ENCODE data around the gene ALOX15B. TPM values are rescaled to one million over a fixed set of nuclear protein-coding genes. Genes with fewer than 3 reads are reported as not detected.
"Not testable (repeated sequence)": the region's sequence is repeated elsewhere in the genome, so short reads cannot be mapped to it uniquely, and the experiment has no call there.

The ALOX15B gene
- total RNA-seq, 1 experiment from 2014 or later: not detected

- H3K4me3 Mint-ChIP-seq (ENCODE audit: low read depth, unreplicated experiment): no peak overlapping the region
- no peak overlapping the region for H3K27ac Mint-ChIP-seq (ENCODE audit: unreplicated experiment)
- peaks cover 16% of the 10 kb centered on the region for H3K4me1 Mint-ChIP-seq (ENCODE audit: low read depth, unreplicated experiment)
- intact Hi-C loops (cut with micrococcal nuclease; ENCODE audit: unreplicated experiment): no loop called here
- no peaks in the 10 kb centered on the region for H3K9me3 Mint-ChIP-seq (ENCODE audit: low read depth, unreplicated experiment)
- peaks cover 53% of the 10 kb centered on the region for H3K27me3 Mint-ChIP-seq (ENCODE audit: unreplicated experiment)
- no TSS peak for BruUV-seq (replicated peaks)
- DNase-seq: no peak
- CTCF ChIA-PET: no interaction called here
- no peak for TF ChIP-seq CTCF (IDR thresholded peaks at IDR 0.05; ENCODE audit: unreplicated experiment)
- H3K36me3 Mint-ChIP-seq (ENCODE audit: insufficient read depth, unreplicated experiment): no peaks in the 10 kb centered on the region
Measured at GRCh38 chr17:8075081-8075480, 36.2 kb downstream of the ALOX15B start.

GRCh38 chr17:8075574-8076342 lies 36.9 kb downstream of the ALOX15B start:
- Mint-ChIP-seq H3K4me3 (ENCODE audit: low read depth, unreplicated experiment) (no peak overlapping the region), H3K27me3 (ENCODE audit: unreplicated experiment) (peaks cover 53% of the 10 kb centered on the region), H3K36me3 (ENCODE audit: insufficient read depth, unreplicated experiment) (no peaks in the 10 kb centered on the region), H3K4me1 (ENCODE audit: low read depth, unreplicated experiment) (peaks cover 11% of the 10 kb centered on the region), H3K27ac (ENCODE audit: unreplicated experiment) (no peak overlapping the region), H3K9me3 (ENCODE audit: low read depth, unreplicated experiment) (no peaks in the 10 kb centered on the region)
- no peak for DNase-seq
- BruUV-seq (replicated peaks): no TSS peak
- no peak for TF ChIP-seq CTCF (IDR thresholded peaks at IDR 0.05; ENCODE audit: unreplicated experiment)
- intact Hi-C loops (cut with micrococcal nuclease; ENCODE audit: unreplicated experiment): no loop called here
- CTCF ChIA-PET: interaction anchor here (0.6 kb wide), 1 partner anchor 172 kb away, joined by 3 read pairs; the partner anchor contains the start of gene CTC1

GRCh38 chr17:8076502-8077266 lies 37.8 kb downstream of the ALOX15B start:
- TF ChIP-seq CTCF (IDR thresholded peaks at IDR 0.05; ENCODE audit: unreplicated experiment): no peak
- Mint-ChIP-seq H3K4me3 (ENCODE audit: low read depth, unreplicated experiment) (no peak overlapping the region), H3K27ac (ENCODE audit: unreplicated experiment) (no peak overlapping the region), H3K9me3 (ENCODE audit: low read depth, unreplicated experiment) (no peaks in the 10 kb centered on the region), H3K4me1 (ENCODE audit: low read depth, unreplicated experiment) (peaks cover 11% of the 10 kb centered on the region), H3K27me3 (ENCODE audit: unreplicated experiment) (peaks cover 53% of the 10 kb centered on the region), H3K36me3 (ENCODE audit: insufficient read depth, unreplicated experiment) (no peaks in the 10 kb centered on the region)
- no peak for DNase-seq
- intact Hi-C loops (cut with micrococcal nuclease; ENCODE audit: unreplicated experiment): no loop called here
- CTCF ChIA-PET: interaction anchor here (0.6 kb wide), 1 partner anchor 171 kb away, joined by 3 read pairs; the partner anchor contains the start of gene CTC1
- no TSS peak for BruUV-seq (replicated peaks)

- CTCF ChIA-PET; H3K9me3 Mint-ChIP-seq (ENCODE audit: low read depth, unreplicated experiment); DNase-seq; H3K27ac Mint-ChIP-seq (ENCODE audit: unreplicated experiment); H3K36me3 Mint-ChIP-seq (ENCODE audit: insufficient read depth, unreplicated experiment); BruUV-seq (replicated peaks); intact Hi-C loops (cut with micrococcal nuclease; ENCODE audit: unreplicated experiment); H3K4me3 Mint-ChIP-seq (ENCODE audit: low read depth, unreplicated experiment): not testable (repeated sequence)
- Mint-ChIP-seq H3K27me3 (ENCODE audit: unreplicated experiment) (peaks cover 55% of the 10 kb centered on the region), H3K4me1 (ENCODE audit: low read depth, unreplicated experiment) (peaks cover 11% of the 10 kb centered on the region)
Measured at GRCh38 chr17:8077939-8078338, 39.1 kb downstream of the ALOX15B start.
